Measurements from ENCODE around the gene EHD1.

Gene EHD1

GRCh38 chr11:64921384-64921783 lies 43.0 kb upstream of the EHD1 start:
- no peak for TF ChIP-seq CTCF (IDR thresholded peaks at IDR 0.05; ENCODE audit: extremely low read depth, missing control alignments)
- DNase-seq (ENCODE audit: low spot score) = no peak

GRCh38 chr11:64920124-64920523 lies 41.7 kb upstream of the EHD1 start:
- TF ChIP-seq CTCF (IDR thresholded peaks at IDR 0.05; ENCODE audit: extremely low read depth, missing control alignments) = no peak
- no peak for DNase-seq (ENCODE audit: low spot score)

GRCh38 chr11:64919627-64920026 lies 41.2 kb upstream of the EHD1 start:
- TF ChIP-seq CTCF (IDR thresholded peaks at IDR 0.05; ENCODE audit: extremely low read depth, missing control alignments) = no peak
- DNase-seq (ENCODE audit: low spot score) = no peak

- DNase-seq (ENCODE audit: low spot score) = no peak
- no peak for TF ChIP-seq CTCF (IDR thresholded peaks at IDR 0.05; ENCODE audit: extremely low read depth, missing control alignments)
These were observed 39.6 kb upstream of the EHD1 start for GRCh38 chr11:64918017-64918416.

- TF ChIP-seq CTCF (IDR thresholded peaks at IDR 0.05; ENCODE audit: extremely low read depth, missing control alignments) = no peak
- DNase-seq (ENCODE audit: low spot score) = no peak
These were observed 39.2 kb upstream of the EHD1 start for GRCh38 chr11:64917663-64917995.

GRCh38 chr11:64916775-64917662 lies 38.6 kb upstream of the EHD1 start, which contains the start of gene ATG2A:
Gene ATG2A, minus strand, starts transcription at chr11:64917209. Its CDS starts 74 bp downstream, at chr11:64917135.
- no peak for TF ChIP-seq CTCF (IDR thresholded peaks at IDR 0.05; ENCODE audit: extremely low read depth, missing control alignments)
- DNase-seq (ENCODE audit: low spot score) = peak; percentile 99

- no peak for TF ChIP-seq CTCF (IDR thresholded peaks at IDR 0.05; ENCODE audit: extremely low read depth, missing control alignments)
- peak; percentile 68 for DNase-seq (ENCODE audit: low spot score)
These were observed 37.8 kb upstream of the EHD1 start for GRCh38 chr11:64916040-64916774.
